Esophagus squamous epithelium (tissue), 5 donors: ENCODE data around the gene BHLHE23. TPM values are rescaled to one million over a fixed set of nuclear protein-coding genes. Genes with fewer than 3 reads are reported as not detected.

Source experiments
- DNase-seq: peaks from one replicate; lab custom pipeline; 2025; lab: John Stamatoyannopoulos, UW
- H3K27ac ChIP-seq, 4 donors: fragments of 200-600 bp; sonication (generic); one replicate each; pipeline ENCODE4 v1.5.1; 2016 to 2019; ENCODE audit warnings: mild to moderate bottlenecking in 1 of 4
- H3K27me3 ChIP-seq, 4 donors: fragments of 200-600 bp; sonication (generic); 1 replicate in 3 of 4; 2 replicates in 1 of 4; pipeline versions ENCODE4 v1.5.1 to v1.6.0; 2017 to 2021; ENCODE audit warnings: antibody characterized with exemption in 1 of 4
- H3K36me3 ChIP-seq, 3 donors: fragments of 200-600 bp; sonication (generic); one replicate each; pipeline ENCODE4 v1.5.1; 2016 to 2019
- H3K4me1 ChIP-seq, 3 donors: fragments of 200-600 bp; sonication (generic); one replicate each; pipeline ENCODE4 v1.5.1; 2017 to 2019
- H3K4me3 ChIP-seq, 4 donors: fragments of 200-600 bp; sonication (generic); 1 replicate in 3 of 4; 2 replicates in 1 of 4; pipeline ENCODE4 v1.5.1; 2016 to 2019; ENCODE audit warnings: mild to moderate bottlenecking in 2 of 4, moderate library complexity in 1 of 4
- H3K9me3 ChIP-seq, 3 donors: fragments of 200-600 bp; sonication (generic); one replicate each; pipeline ENCODE4 v1.5.1; 2016 to 2019
- CTCF ChIP-seq, 6 experiments: fragments of 450-650 bp in 4 of 6; fragments of 200-600 bp in 2 of 6; sonication (generic) in 2 of 6; IDR thresholded peaks; one replicate each; pipeline ENCODE4 v1.5.1; 2016 to 2019; ENCODE audit warnings: antibody characterized with exemption in 6 of 6, mild to moderate bottlenecking in 4 of 6, moderate library complexity in 4 of 6
- POLR2A ChIP-seq, 4 donors: fragments of 450-650 bp; IDR thresholded peaks; one replicate each; pipeline ENCODE4 v1.6.1; 2017; ENCODE audit warnings: antibody characterized with exemption in 4 of 4, mild to moderate bottlenecking in 4 of 4, moderate library complexity in 3 of 4
- WGBS, 2 donors: methylation state at CpG; one replicate each; pipeline ENCODE4 v1.1.5; 2018; 5-methylcytosine and 5-hydroxymethylcytosine counted together
- intact Hi-C: fragments of 100-400 bp; cut with DNase I; formaldehyde crosslinking; loops from one replicate; pipeline ENCODE4 v1.15.0; 2022
- total RNA-seq, 4 donors: library from RNA; depleted of rRNA; stranded (reverse); fragments of >200 nt; gene quantifications; one replicate each; pipeline ENCODE4 v1.1.0, GENCODE V29; 2016
- donor health status: DM: yes; HTN: yes; CAD: no.

The BHLHE23 gene
- total RNA-seq, 4 donors from 2014 or later = not detected

GRCh38 chr20:62959101-62959971 lies 47.4 kb downstream of the BHLHE23 start:
- intact Hi-C loops = no loop called here
- 58 to 70% methylated on average over 2 to 16 of the region's 43 CpGs for WGBS, 2 donors
- H3K4me3 ChIP-seq = no peak overlapping the region
- TF ChIP-seq CTCF (IDR thresholded peaks at IDR 0.05) (no peak), POLR2A (IDR thresholded peaks at IDR 0.05) (no peak)
- no peak overlapping the region for H3K27ac ChIP-seq
- no peaks in the 10 kb centered on the region for H3K36me3 ChIP-seq
- no peaks in the 10 kb centered on the region for H3K27me3 ChIP-seq
- H3K9me3 ChIP-seq = no peaks in the 10 kb centered on the region
- peaks cover 0 to 6% (median 3%) of the 10 kb centered on the region in 3 donors for H3K4me1 ChIP-seq
- DNase-seq = no peak

- intact Hi-C loops = no loop called here
- no peaks in the 10 kb centered on the region for H3K27me3 ChIP-seq
- H3K4me1 ChIP-seq = peaks cover 2 to 14% (median 11%) of the 10 kb centered on the region in 3 donors
- no peak overlapping the region for H3K27ac ChIP-seq
- 66% methylated on average over 3 of the region's 10 CpGs; no CpG with 5 or more reads in 1 of the 2 donors for WGBS, 2 donors
- H3K4me3 ChIP-seq = no peak overlapping the region
- no peaks in the 10 kb centered on the region for H3K9me3 ChIP-seq
- H3K36me3 ChIP-seq = no peaks in the 10 kb centered on the region
- TF ChIP-seq CTCF (IDR thresholded peaks at IDR 0.05) (no peak), POLR2A (IDR thresholded peaks at IDR 0.05) (no peak)
- no peak for DNase-seq
Observed at GRCh38 chr20:62958388-62959100, 48.2 kb downstream of the BHLHE23 start.

GRCh38 chr20:62957136-62958117 lies 49.3 kb downstream of the BHLHE23 start:
- no peaks in the 10 kb centered on the region for H3K9me3 ChIP-seq
- no peak overlapping the region for H3K27ac ChIP-seq
- DNase-seq = no peak
- H3K4me1 ChIP-seq = peaks cover 13 to 25% (median 22%) of the 10 kb centered on the region in 3 donors
- H3K27me3 ChIP-seq = no peaks in the 10 kb centered on the region
- intact Hi-C loops = no loop called here
- H3K36me3 ChIP-seq = no peaks in the 10 kb centered on the region
- WGBS, 2 donors = 87 to 88% methylated on average over 17 to 30 of the region's 36 CpGs
- TF ChIP-seq POLR2A (IDR thresholded peaks at IDR 0.05) = no peak
- TF ChIP-seq CTCF (IDR thresholded peaks at IDR 0.05) = no peak
- no peak overlapping the region for H3K4me3 ChIP-seq

GRCh38 chr20:62956387-62957135 lies 50.2 kb downstream of the BHLHE23 start:
- intact Hi-C loops = no loop called here
- no peak overlapping the region for H3K27ac ChIP-seq
- H3K27me3 ChIP-seq = no peaks in the 10 kb centered on the region
- TF ChIP-seq CTCF (IDR thresholded peaks at IDR 0.05) (no peak), POLR2A (IDR thresholded peaks at IDR 0.05) (no peak)
- H3K9me3 ChIP-seq = no peaks in the 10 kb centered on the region
- H3K4me1 ChIP-seq = peaks cover 20 to 34% (median 28%) of the 10 kb centered on the region in 3 donors
- H3K4me3 ChIP-seq = no peak overlapping the region
- 60 to 79% methylated on average over 3 to 6 of the region's 25 CpGs for WGBS, 2 donors
- no peaks in the 10 kb centered on the region for H3K36me3 ChIP-seq
- no peak for DNase-seq

Other genes starting within 250 kb of the BHLHE23 start
- gene MRGBP, start 210.5 kb downstream of the BHLHE23 start, total RNA-seq = 10 to 100 TPM in 1 of 4 donors, 1 to 10 TPM in 3; 5.7 to 10.1 (median 9.8) TPM
- 10 to 100 TPM; 19.1 to 41.4 (median 27.3) TPM for gene OGFR, start 202.1 kb downstream of the BHLHE23 start, total RNA-seq
- gene COL9A3, start 189.9 kb downstream of the BHLHE23 start, total RNA-seq = 1 to 10 TPM in 2 of 4 donors, not detected in 2; 2.2 to 2.3 TPM
- gene TCFL5, start 145.1 kb downstream of the BHLHE23 start, total RNA-seq = 1 to 10 TPM; 5.2 to 8.4 (median 7.2) TPM
- 10 to 100 TPM; 27.6 to 57.8 (median 36.7) TPM for gene DIDO1, start 80.5 kb downstream of the BHLHE23 start, total RNA-seq
- gene GID8, start 68.8 kb downstream of the BHLHE23 start, total RNA-seq = 10 to 100 TPM; 41.0 to 51.2 (median 44.1) TPM
- 1 to 10 TPM in 2 of 4 donors, under 1 TPM in 2; 0.31 to 3.9 (median 1.4) TPM for gene SLC17A9, start 54.3 kb downstream of the BHLHE23 start, total RNA-seq
- 10 to 100 TPM; 19.9 to 29.2 (median 22.9) TPM for gene YTHDF1, start 209.2 kb upstream of the BHLHE23 start, total RNA-seq
- gene BIRC7, start 228.9 kb upstream of the BHLHE23 start, total RNA-seq = under 1 TPM in 1 of 4 donors, not detected in 3; 0.57 TPM
- not detected for gene NKAIN4, start 247.5 kb upstream of the BHLHE23 start, total RNA-seq